ENCODE results near the gene SGIP1. TPM values are rescaled to one million over a fixed set of nuclear protein-coding genes. Genes with fewer than 3 reads are reported as not detected.

SGIP1 gene
- total and polyA plus RNA-seq, 2 experiments from 2014 or later = 4.0 to 7.7 TPM

- DNase-seq = no peak
- Histone ChIP-seq H3K79me2 (ENCODE audit: insufficient read depth) (no peaks in the 10 kb centered on the region), H3F3A (ENCODE audit: insufficient read depth) (peaks cover 18% of the 10 kb centered on the region), H3K27me3 (replicated peaks; ENCODE audit: insufficient read depth) (no peaks in the 10 kb centered on the region), H3K9me3 (ENCODE audit: low read depth) (no peaks in the 10 kb centered on the region), H3K4me1 (ENCODE audit: insufficient read depth) (peaks cover 40% of the 10 kb centered on the region), H2AFZ (no peak overlapping the region), H3K9ac (no peak overlapping the region), H3K27ac (no peak overlapping the region), H3K4me3 (no peak overlapping the region), H4K20me1 (ENCODE audit: insufficient read depth) (no peaks in the 10 kb centered on the region), H3K36me3 (ENCODE audit: low read depth) (no peaks in the 10 kb centered on the region), H3K9me2 (ENCODE audit: insufficient read depth) (no peaks in the 10 kb centered on the region), H3K4me2 (ENCODE audit: unreplicated experiment) (no peak overlapping the region)
- in situ Hi-C loops (cut with MboI) = loop anchor here (25.0 kb wide), 1 partner anchor 767 kb away; no protein-coding TSS in a partner anchor
- 36 to 47% methylated on average over 6 of the region's 6 CpGs for WGBS, 2 experiments (ENCODE audit: low coverage in 1 of 2, low lambda C conversion rate in 2 of 2, missing lambda C conversion rate in 2 of 2)
- TF ChIP-seq EZH2phosphoT487 (IDR thresholded peaks at IDR 0.05; ENCODE audit: insufficient read depth, low read depth) = no peak
- no peak for TF ChIP-seq EZH2 (IDR thresholded peaks at IDR 0.05; ENCODE audit: insufficient read depth, poor library complexity, severe bottlenecking)
These were observed 195.2 kb downstream of the SGIP1 start for GRCh38 chr1:66729119-66729518.

DNA sequence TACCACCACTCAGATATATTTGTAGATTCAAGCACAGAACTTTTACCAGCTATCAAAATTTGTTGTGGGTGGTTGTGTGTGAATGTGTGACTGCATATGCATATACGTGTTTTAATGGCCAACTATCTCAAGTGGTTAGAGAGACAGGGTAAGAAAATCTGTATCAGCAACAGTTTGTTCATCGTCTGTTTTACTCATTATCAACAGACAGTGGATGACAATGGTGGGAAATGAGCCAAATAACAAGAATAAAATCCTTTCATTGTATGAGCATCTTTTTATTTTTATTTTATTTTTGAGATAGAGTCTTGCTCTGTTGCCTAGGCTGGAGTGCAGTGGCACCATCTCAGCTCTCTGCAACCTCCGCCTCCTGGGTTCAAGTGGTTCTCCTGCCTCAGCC, 195.6 kb downstream of the SGIP1 start:
- no peaks in the 10 kb centered on the region for H3K79me2 ChIP-seq (ENCODE audit: insufficient read depth)
- H3K27me3 ChIP-seq (replicated peaks; ENCODE audit: insufficient read depth) = no peaks in the 10 kb centered on the region
- 86 to 89% methylated on average over 3 of the region's 3 CpGs for WGBS, 2 experiments (ENCODE audit: low coverage in 1 of 2, low lambda C conversion rate in 2 of 2, missing lambda C conversion rate in 2 of 2)
- no peak overlapping the region for H3K27ac ChIP-seq
- no peak overlapping the region for H3K4me2 ChIP-seq (ENCODE audit: unreplicated experiment)
- no peak overlapping the region for H3K9ac ChIP-seq
- H2AFZ ChIP-seq = no peak overlapping the region
- no peak for DNase-seq
- H3K9me3 ChIP-seq (ENCODE audit: low read depth) = no peaks in the 10 kb centered on the region
- in situ Hi-C loops (cut with MboI) = loop anchor here (25.0 kb wide), 1 partner anchor 767 kb away; no protein-coding TSS in a partner anchor
- H3K4me3 ChIP-seq = no peak overlapping the region
- H3F3A ChIP-seq (ENCODE audit: insufficient read depth) = peaks cover 18% of the 10 kb centered on the region
- H3K4me1 ChIP-seq (ENCODE audit: insufficient read depth) = peaks cover 40% of the 10 kb centered on the region
- no peak for TF ChIP-seq EZH2phosphoT487 (IDR thresholded peaks at IDR 0.05; ENCODE audit: insufficient read depth, low read depth)
- no peak for TF ChIP-seq EZH2 (IDR thresholded peaks at IDR 0.05; ENCODE audit: insufficient read depth, poor library complexity, severe bottlenecking)
- no peaks in the 10 kb centered on the region for H3K36me3 ChIP-seq (ENCODE audit: low read depth)
- H4K20me1 ChIP-seq (ENCODE audit: insufficient read depth) = no peaks in the 10 kb centered on the region
- no peaks in the 10 kb centered on the region for H3K9me2 ChIP-seq (ENCODE audit: insufficient read depth)

DNA sequence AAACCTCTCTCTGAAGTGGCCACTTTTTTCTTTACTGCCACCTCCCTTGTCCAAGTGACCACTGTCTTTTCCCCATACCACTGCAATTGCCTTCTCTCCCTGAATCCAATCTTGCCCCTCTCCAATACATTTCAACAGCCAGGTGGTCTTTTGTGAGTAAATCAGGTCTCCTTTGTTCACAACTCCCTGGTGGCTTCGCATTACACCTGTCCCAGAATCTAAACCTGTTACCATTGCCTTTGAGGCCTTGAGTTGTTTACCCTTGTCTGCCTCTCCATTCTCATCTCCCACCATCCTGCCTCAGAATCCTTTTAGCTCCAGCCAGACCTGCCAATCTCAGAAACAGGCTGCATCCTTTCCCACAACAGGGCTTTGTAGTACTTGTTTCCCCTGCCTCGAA, 196.5 kb downstream of the SGIP1 start:
- Histone ChIP-seq H4K20me1 (ENCODE audit: insufficient read depth) (no peaks in the 10 kb centered on the region), H3K9me3 (ENCODE audit: low read depth) (no peaks in the 10 kb centered on the region)

DNA sequence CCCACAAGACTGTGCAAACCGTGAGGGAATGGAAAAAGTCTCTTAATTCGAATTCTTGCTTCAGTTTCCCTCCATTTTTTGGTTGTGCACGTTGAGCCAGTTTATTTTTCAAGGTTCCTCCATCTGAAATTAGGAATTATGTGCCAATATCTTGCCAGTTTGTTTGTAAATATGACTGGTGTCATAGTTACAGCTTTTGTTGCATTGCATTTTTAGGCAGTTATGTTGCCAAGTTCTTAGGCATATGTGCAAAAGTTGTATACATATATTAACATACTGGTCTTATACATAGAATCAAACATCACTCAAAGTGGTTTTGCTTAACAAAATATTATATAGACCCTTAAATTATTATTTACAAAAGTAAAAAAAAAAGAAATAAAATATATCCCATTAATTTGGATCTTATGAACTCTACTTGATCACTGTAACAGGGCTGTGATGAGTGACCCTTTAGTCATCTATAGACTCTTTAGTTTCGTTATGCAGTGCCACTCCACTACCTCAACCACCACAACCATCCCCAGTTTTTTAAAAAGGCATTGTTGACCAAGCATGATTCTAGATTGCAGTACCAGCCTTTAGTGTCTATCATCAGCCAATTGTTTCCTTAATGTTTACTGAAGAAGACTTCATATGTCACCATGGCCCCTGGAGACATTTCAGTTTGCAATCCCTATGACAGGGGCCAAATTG, 197.4 kb downstream of the SGIP1 start:
- Histone ChIP-seq H3K9me3 (ENCODE audit: low read depth) (no peaks in the 10 kb centered on the region), H3K9me2 (ENCODE audit: insufficient read depth) (no peaks in the 10 kb centered on the region), H3K4me3 (no peak overlapping the region), H3K79me2 (ENCODE audit: insufficient read depth) (no peaks in the 10 kb centered on the region), H3F3A (ENCODE audit: insufficient read depth) (peaks cover 18% of the 10 kb centered on the region), H4K20me1 (ENCODE audit: insufficient read depth) (no peaks in the 10 kb centered on the region), H3K36me3 (ENCODE audit: low read depth) (no peaks in the 10 kb centered on the region), H3K4me1 (ENCODE audit: insufficient read depth) (peaks cover 35% of the 10 kb centered on the region), H3K27ac (no peak overlapping the region), H3K27me3 (replicated peaks; ENCODE audit: insufficient read depth) (no peaks in the 10 kb centered on the region), H3K9ac (no peak overlapping the region), H3K4me2 (ENCODE audit: unreplicated experiment) (no peak overlapping the region), H2AFZ (no peak overlapping the region)
- 57 to 59% methylated on average over 4 of the region's 4 CpGs for WGBS, 2 experiments (ENCODE audit: low coverage in 1 of 2, low lambda C conversion rate in 2 of 2, missing lambda C conversion rate in 2 of 2)
- TF ChIP-seq EZH2 (IDR thresholded peaks at IDR 0.05; ENCODE audit: insufficient read depth, poor library complexity, severe bottlenecking) (no peak), EZH2phosphoT487 (IDR thresholded peaks at IDR 0.05; ENCODE audit: insufficient read depth, low read depth) (no peak)
- DNase-seq = peak; percentile 30
- in situ Hi-C loops (cut with MboI) = loop anchor here (25.0 kb wide), 1 partner anchor 769 kb away; no protein-coding TSS in a partner anchor

More for the DNA sequence above, 196.5 kb downstream of the SGIP1 start:
- no peaks in the 10 kb centered on the region for H3K27me3 ChIP-seq (replicated peaks; ENCODE audit: insufficient read depth)
- 94 to 100% methylated on average over 2 of the region's 2 CpGs for WGBS, 2 experiments (ENCODE audit: low coverage in 1 of 2, low lambda C conversion rate in 2 of 2, missing lambda C conversion rate in 2 of 2)
- no peak overlapping the region for H2AFZ ChIP-seq
- no peak for DNase-seq
- H3F3A ChIP-seq (ENCODE audit: insufficient read depth) = peaks cover 18% of the 10 kb centered on the region
- in situ Hi-C loops (cut with MboI) = loop anchor here (25.0 kb wide), 1 partner anchor 768 kb away; no protein-coding TSS in a partner anchor
- H3K4me2 ChIP-seq (ENCODE audit: unreplicated experiment) = no peak overlapping the region
- no peak overlapping the region for H3K27ac ChIP-seq
- H3K4me3 ChIP-seq = no peak overlapping the region
- no peaks in the 10 kb centered on the region for H3K79me2 ChIP-seq (ENCODE audit: insufficient read depth)
- no peaks in the 10 kb centered on the region for H3K9me2 ChIP-seq (ENCODE audit: insufficient read depth)
- H3K9ac ChIP-seq = no peak overlapping the region
- H3K36me3 ChIP-seq (ENCODE audit: low read depth) = no peaks in the 10 kb centered on the region
- TF ChIP-seq EZH2 (IDR thresholded peaks at IDR 0.05; ENCODE audit: insufficient read depth, poor library complexity, severe bottlenecking) (no peak), EZH2phosphoT487 (IDR thresholded peaks at IDR 0.05; ENCODE audit: insufficient read depth, low read depth) (no peak)
- H3K4me1 ChIP-seq (ENCODE audit: insufficient read depth) = peaks cover 40% of the 10 kb centered on the region
